HG02852 (cell line): ENCODE measurements around the gene NDNF.

Experiments
- ATAC-seq: cut with Tn5 transposase; IDR thresholded peaks from one replicate; pipeline ENCODE4 v1.9.1; 2021; ENCODE audit warnings: mild to moderate bottlenecking, moderate library complexity; ENCODE audit not compliant: unreplicated experiment

The NDNF gene, protein sequence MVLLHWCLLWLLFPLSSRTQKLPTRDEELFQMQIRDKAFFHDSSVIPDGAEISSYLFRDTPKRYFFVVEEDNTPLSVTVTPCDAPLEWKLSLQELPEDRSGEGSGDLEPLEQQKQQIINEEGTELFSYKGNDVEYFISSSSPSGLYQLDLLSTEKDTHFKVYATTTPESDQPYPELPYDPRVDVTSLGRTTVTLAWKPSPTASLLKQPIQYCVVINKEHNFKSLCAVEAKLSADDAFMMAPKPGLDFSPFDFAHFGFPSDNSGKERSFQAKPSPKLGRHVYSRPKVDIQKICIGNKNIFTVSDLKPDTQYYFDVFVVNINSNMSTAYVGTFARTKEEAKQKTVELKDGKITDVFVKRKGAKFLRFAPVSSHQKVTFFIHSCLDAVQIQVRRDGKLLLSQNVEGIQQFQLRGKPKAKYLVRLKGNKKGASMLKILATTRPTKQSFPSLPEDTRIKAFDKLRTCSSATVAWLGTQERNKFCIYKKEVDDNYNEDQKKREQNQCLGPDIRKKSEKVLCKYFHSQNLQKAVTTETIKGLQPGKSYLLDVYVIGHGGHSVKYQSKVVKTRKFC

DNA sequence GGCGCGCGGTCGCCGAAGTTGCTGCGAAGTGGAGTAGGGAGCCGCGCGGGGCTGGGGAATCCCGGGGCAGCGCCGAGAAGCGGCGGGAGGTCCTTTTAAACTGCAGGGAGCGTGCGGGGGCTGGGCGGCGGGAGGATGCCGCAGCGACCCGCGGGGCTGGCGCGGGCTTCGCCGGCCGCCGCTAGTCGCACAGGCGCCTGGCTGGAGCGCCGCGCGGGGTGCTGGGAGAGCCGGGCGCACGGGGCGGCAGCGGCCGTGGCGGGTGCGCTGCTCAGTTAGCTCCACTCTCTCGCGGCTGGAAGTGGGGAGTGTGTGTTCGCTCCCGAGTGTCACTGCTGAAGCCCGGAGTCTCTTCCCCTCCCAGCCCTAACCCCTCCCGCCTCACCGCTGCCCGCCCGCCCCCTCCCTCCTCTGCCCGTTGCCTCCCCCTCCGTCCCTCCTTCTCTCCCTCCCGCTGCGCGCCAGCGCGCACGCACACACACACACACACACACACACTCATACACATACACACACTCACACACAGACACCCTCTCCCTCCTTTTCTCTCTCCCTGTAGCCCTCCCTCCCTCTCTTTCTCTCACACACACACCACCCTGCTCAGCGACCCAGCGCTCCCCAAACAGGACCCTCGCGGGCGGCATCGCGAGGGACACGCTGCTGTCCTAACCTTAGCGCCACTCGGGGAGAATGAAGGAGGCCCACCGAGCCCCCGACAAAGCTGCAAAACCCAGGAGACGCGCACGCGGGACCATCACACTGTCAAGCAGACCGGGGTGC, at the start of gene NDNF:
Gene NDNF, minus strand, starts transcription at position 312 of the 780 bp plus-strand sequence. CDS start 26,698 bp downstream, outside the sequence.
- no peak for ATAC-seq

DNA sequence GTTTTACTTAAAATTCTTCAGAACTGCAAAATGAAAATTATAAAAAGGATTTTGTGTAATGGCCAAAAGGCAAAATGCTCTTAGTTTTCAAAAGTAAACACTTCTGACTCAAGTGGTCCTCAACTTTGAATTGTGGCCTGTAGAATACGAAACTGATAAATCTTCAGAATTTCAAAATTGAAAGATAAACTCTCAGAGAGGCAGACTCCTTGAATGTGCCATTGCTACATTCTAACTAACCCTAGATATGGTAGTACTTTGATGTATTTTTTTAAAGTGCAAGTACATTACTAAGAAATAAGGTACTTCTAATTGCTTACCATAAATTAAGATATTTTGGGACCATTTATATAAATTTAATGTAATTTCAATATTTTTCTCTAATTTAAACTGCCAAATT, 47.4 kb upstream of the NDNF start:
- ATAC-seq, result no peak

DNA sequence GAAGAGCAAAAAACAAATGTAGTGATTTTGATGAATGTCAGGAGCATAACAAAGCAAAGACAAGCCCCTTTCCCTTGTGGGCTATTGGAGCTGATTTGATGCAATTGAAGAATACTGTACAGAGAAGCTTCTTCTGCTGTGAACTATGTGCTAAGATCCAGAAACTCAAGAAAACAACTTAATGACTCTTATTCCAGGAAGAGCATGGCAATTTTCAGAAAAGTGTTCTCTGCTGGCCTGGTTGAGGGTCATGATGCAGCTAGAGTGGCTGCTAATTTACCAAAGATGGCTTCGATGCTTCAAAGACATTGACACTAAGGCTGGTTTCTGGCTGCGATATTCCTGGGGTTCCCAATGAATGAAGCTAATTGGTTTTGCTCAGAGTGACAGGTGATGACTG, 46.0 kb upstream of the NDNF start:
- no peak for ATAC-seq

DNA sequence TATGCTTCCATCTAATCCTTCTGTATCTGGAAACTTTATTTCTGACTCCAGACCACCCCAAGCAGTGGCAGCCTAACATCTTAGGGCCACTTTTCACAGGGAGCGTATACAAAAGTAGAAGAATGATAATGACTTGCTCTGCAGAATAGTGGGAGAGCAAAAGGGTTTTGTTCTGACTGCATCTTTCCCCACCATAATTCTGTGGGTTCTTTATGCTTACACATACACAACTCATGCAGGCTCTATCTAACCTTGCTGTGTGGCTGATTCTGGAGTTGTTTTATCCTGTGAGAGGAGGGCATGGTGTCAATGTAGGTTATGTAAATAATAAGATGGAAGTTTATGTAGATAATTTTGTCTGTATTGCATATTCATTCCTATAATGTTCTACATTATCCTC, 42.4 kb upstream of the NDNF start:
- ATAC-seq, result no peak

DNA sequence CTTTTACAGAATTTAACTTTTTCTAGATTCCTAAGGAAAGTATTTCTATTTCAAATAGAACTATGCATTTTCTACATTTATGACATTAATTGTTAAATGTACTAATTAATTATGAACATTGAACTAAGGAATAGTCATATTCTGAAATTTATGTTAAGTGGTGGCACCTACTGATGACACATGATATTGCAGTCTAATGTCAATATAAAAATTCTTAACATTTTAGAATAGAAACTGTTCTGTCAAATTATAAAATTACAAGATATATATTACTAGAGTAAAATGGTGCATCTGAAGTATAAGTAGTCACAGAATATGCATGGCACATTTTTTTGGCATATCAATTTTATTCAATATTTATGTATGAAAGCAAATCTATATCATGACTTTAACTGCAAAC, 40.2 kb upstream of the NDNF start:
- ATAC-seq, result no peak

DNA sequence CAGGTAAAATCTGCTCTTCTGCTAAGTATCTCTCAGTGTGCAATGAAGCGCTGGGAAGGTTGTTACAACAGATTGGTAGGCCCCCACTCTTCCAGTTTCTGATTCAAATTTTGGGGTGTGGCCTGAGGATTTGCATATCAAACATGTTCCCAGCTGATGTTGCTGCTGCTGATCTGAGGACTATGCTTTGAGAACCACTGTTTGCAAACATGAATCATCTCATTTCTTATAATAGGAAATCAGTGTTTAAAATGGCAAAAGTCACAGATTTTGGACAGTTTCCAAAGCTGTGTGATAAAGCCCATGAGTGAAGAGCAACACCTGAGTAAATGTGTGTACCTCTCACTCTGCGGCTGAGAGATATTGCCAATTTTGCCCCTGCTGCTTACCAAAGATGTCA, 36.2 kb upstream of the NDNF start:
- no peak for ATAC-seq

DNA sequence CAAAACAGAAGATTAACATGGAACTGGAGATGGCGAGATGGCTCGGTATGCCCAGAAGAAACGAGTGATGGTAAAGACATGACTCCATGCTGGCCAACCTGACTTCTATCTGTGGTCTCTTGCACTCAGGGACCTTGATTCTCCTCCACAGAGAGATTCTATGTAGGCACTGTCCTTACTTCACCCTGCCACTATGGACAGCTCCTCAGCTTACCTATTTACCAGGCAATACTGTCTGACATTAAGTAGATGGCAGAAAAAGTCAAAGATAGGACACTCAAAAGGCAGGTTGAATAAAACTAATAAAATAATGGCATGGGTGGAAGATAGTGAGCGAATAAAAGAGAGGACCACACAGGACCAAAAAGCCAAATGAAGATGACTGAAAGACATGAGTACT, 35.2 kb upstream of the NDNF start:
- ATAC-seq, result no peak

DNA sequence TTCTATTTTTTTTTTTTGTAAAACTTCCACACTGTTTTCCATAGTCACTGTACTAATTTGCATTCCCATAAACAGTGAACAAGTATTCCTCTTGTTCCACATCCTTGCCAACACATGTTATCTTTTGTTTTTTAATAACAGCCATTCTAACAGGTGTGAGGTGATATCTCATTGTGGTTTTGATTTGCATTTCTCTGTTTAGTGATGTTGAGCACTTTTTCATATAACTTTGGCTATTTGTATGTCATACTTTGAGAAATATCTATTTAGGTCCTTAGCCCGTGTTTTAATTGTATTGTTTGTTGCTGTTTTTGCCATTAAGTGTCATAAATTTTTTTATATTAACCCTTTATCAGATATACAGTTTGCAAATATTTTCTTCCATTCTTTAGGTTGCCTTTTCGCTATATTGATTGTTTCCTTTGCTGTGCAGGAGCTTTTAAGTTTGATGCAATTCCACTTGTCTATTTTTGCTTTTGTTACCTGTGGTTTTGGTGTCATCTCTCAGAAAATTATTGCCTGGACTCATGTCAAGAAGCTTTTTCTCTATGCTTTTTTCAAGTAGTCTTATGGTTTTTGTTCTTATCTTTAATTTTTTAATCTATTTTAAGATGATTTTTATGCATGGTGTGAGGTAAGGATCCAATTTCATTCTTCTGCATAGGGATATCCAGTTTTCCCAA, 27.9 kb upstream of the NDNF start:
- no peak for ATAC-seq

DNA sequence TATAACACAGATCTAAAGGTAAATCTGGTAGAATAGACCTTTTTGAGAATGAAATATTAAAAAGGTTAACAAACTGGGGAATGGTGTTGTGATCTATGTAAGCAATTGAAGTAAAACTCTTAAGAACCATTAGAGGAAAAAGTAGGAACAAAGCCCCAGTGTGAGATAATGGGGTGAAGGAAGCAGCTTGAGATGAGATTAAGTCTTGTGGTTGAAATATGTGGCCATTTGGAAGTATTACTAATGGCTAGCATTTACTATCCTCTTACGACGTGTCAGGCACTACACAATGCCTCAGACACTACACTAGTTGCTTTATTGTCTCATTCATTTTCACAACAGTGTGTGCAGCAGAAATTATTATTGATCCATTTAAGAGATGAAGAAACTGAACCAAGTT, 25.9 kb upstream of the NDNF start:
- no peak for ATAC-seq

DNA sequence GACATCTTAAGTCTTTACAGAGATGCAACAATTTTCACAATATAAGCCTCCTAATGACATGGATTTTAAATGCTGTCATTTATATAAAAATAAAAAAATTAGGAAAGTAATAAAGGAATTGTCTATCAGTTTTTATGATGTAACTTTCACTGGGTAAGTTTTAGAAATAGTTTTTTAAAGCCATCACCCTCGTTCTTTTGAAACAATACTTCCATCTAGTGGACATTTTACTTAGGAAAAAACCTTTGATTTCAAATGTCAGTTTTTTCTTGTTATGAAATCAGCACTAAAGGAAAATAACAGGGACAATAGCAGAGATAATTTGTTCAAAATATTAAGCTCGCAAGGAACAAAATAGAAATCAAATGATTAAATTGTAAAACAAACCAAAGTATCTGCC, 24.3 kb upstream of the NDNF start:
- no peak for ATAC-seq

DNA sequence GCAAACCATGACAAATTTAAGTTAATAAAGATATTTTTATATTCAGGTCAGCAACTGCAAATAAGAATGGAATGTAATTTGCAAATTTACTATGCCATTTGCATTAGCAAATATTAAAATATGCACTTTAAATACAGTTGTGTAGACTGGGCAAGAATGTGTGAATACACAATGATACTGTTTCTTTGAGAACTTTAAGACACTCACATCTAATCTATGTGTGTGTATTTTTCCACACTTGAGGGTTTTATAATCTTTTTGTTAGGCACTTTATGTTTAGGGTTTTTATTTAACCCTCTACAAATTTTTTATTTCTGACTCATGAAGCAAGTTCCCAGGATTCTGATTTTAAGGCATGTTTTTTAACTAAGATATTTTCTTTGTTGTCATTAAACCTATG, 23.9 kb upstream of the NDNF start:
- no peak for ATAC-seq

DNA sequence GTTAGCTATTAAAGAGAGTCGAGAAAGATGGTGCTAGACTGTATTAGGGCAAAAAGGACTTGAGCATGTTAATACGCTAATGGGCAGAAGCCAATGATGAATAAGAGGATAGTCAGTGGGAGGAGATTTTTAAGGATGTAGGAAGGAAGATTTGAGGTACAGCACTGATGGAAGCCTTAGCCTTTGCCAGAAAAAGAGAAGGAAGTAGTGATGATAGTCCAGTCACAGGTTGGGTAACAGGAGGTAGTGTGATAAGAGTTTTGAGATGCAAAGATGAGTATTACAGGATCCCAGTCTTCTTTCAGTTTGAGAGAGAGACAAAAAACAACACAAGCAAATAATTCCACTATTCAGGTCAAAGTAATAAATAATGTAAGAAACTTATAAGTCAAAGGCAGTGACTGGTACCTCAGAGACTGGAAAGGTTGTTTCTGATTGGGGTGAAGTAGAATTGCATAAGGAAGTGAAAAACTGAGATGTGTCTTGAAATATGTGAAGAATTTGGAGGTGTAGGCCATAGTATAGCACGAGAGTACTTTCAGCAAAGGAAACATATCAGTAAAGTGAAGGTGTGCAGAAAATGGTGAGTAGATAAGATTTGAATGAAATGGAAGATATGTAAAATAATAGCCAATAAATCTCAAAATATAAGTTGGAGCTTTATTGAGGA, 22.1 kb upstream of the NDNF start:
- ATAC-seq, result no peak

DNA sequence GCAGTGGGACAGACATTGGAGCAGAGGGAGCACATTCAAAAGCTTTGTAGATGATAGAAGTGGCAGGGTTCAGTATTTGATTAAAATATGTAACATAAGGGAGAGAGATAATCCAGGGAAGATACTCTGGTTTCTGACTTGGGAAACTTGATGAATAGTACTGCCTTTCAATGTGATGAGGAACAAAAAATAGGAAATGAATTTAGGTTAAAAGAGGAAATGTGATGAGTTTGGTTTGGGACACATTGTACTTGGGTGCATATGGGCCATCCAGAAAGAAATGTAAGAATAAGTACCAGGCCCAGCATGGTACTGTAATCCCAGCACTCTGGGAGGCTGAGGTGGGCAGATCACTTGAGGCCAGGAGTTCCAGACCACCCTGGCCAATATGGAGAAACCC, 20.9 kb upstream of the NDNF start:
- ATAC-seq, result no peak

DNA sequence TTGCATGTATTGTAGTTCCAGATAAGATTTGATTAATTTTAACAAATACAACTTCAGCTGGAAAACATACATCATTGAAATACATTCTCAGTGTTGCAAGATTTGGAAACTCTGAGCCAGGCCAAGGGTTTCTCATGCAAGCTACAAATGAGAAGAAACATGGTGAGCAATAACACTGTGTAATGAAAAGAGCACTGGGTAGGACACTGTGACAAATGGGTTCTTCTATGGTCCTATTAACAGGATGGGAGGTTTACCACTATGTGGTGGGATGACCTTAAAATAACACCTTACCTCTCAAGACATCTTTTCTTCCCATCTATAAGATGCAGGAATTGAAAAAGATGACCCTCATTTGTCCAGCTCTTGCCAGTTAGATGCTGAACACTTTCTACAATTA, 19.6 kb upstream of the NDNF start:
- ATAC-seq, result no peak

DNA sequence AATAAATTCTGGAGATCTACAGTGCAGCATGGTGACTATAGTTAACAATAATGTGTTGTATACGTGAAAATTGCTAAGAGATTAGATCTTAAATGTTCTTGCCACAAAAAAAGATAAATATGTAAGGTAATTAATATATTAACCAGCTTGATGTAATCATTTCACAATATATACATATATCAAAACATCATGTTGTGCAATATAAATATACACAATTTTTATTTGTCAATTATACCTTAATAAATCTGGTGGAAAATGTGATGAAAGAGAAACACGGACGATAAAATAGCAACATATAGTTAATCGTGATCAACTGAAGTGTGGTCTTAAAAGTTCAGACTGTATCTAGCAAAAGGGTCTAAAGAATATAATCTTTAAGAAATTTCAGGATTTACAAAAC, 16.5 kb upstream of the NDNF start:
- no peak for ATAC-seq

DNA sequence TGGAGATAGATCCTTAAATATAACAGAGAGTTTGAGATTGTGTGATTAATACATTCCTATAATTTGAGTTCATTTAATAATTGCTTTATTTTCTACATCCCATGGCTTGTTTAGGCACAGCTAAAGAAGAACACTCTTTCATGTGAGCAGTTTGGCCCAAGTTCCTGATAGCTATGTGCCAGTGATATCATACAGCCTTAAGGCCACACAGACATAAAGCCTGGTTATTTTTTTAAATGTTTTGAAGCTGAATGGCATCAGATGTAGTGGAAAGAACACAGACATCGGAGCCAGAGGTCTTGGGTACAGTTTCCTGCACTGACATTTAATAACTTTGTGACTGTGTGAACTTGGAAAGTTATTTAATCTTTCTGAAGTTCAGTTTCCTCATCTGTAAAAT, 7.0 kb upstream of the NDNF start:
- no peak for ATAC-seq

DNA sequence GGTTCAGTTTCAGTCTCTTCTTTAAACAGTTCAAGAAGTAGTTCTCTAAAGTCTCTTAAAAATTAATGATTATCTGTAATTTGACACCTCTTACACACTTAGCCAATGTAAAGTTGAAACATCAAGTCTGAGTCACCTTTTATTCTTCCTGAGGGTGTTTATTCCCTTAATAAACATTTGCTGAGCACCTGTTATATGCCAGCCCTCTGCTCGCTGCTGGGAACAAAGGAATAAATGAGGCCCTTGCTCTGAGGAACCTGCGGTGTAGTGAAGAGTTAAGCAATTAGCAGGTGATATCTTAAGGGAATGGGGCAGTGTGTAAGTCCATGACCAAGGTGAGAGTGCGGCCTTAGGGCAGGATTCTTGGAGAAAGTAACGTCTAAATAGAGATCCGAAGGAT, 5.2 kb upstream of the NDNF start:
- ATAC-seq, result no peak

DNA sequence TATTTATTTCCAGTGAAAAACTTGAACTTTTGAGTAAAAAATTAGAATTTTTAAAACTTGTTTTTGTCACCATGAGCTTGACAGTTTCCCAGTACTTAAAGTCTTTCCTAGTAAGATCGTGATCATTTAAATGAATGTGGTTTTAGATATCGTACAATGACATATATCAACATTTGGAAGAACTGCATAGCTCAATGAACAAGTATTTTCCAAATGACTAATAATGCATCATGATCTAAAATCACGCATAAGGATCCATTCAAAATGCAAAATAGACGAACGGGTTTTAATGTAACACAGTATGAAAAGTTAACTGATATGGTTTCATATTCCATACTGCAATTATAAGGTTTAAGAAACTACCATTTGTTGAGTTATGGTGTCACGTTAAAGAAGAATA, 4.1 kb upstream of the NDNF start:
- no peak for ATAC-seq

DNA sequence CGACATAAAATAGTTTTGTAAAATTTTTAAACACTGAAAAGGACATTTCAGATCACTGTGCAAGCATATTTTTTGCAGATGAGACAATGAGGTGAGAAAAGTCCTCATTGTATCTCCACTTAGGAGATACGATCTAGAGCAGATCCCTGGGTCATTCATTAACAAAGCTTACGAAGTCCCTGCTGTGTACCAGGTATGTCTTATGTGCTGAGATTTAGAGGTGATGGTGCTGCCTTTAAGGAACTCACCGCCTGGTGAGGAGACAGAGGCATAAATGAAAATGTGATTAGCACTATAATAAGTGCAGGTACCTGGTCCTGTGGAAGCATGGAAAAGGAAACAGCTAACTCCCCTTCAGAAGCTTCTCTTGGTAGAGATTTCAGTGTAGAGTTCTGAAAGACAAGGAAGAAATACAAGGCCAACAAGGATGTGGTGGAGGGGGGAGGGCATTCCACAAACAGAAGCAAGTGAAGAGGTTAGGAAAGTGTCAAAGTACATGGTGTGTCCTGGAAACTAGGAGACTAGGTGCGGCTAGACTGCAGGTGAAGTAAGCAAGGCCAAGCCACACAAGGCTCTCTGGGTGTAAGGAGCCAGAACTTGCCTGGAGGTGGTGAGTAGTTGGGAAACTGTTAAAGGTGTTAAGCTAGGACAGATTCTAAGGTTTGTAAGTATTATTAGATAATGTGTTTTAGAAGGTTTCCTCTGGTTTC, 1.5 kb upstream of the NDNF start:
- ATAC-seq, result no peak

DNA sequence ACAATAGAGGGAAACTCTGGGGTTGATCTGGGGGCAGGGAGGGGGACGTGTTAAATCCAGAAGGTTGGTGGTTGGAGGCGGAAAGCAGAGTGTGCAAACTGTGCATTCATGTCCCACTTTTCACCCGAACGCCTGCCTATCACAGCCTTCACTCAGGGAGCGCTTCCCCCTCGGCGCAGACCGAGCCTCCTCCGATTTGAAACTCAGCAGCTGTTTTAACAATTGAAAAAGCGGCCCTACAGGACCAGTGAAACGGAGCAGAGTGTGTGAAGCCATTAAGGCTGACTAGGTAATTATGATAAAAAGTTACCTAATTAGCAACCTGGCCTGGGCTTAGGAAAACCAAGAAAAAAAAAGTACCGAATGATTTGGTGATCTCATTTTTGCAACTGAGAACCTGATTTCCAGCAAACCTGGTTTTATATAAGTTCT, 685 bp upstream of the NDNF start:
- no peak for ATAC-seq
